Medulla oblongata (tissue), 1 donor: ENCODE measurements around the gene FBN3.

ENCODE experiments used
- DNase-seq: peaks from one replicate; pipeline ENCODE4 v3.0.0-alpha.2; 2015; ENCODE audit errors: extremely low spot score

Gene FBN3

GRCh38 chr19:8020681-8021080, 128.7 kb downstream of the FBN3 start:
- no peak for DNase-seq

GRCh38 chr19:8017808-8018207, 131.6 kb downstream of the FBN3 start:
- DNase-seq, result no peak
